Panc1 (cell line): ENCODE results near the gene EVI5. TPM values are rescaled to one million over a fixed set of nuclear protein-coding genes. Genes with fewer than 3 reads are reported as not detected.
"Not testable (repeated sequence)": the region's sequence is repeated elsewhere in the genome, so short reads cannot be mapped to it uniquely, and the experiment has no call there.

ENCODE experiments used
- ATAC-seq: fragments of 200-7000 bp; cut with Tn5 transposase; 2 replicates; pipeline ENCODE4 v1.9.1; 2020; ENCODE audit warnings: mild to moderate bottlenecking, moderate library complexity
- BruUV-seq: library from RNA; stranded (reverse); fragments of 400-500 nt; replicated peaks from 2 replicates; lab custom pipeline; 2021; lab: Mats Ljungman, UMichigan
- CTCF ChIA-PET: fragments of 300-600 bp; sonication (Branson Sonifier 250); formaldehyde crosslinking; loops from one replicate; lab custom pipeline; 2022; ENCODE audit warnings: antibody characterized with exemption; lab: Charles Lee
- POLR2A ChIA-PET: fragments of 300-600 bp; sonication (Branson Sonifier 250); formaldehyde crosslinking; loops from one replicate; lab custom pipeline; 2022; ENCODE audit warnings: antibody characterized with exemption; lab: Charles Lee
- DNase-seq: peaks from one replicate; pipeline ENCODE4 v3.0.0-alpha.2; 2010; ENCODE audit warnings: low read depth, low spot score
- H3K27ac ChIP-seq: 2 replicates; pipeline ENCODE4 v1.5.1; 2011; ENCODE audit warnings: mild to moderate bottlenecking, low read length, inconsistent platforms
- H3K27me3 ChIP-seq: fragments of 200-500 bp; sonication (Bioruptor generic); 2 replicates; pipeline ENCODE4 v1.6.0; 2014; ENCODE audit warnings: low read length, inconsistent platforms; ENCODE audit not compliant: control insufficient read depth, insufficient read depth
- H3K36me3 ChIP-seq: fragments of 200-500 bp; sonication (Bioruptor generic); 2 replicates; pipeline ENCODE4 v1.5.1; 2014; ENCODE audit warnings: inconsistent platforms, mild to moderate bottlenecking, low read length, moderate library complexity; ENCODE audit not compliant: control insufficient read depth, insufficient read depth
- H3K4me1 ChIP-seq: 2 replicates; pipeline ENCODE4 v1.5.1; 2011; ENCODE audit warnings: inconsistent platforms, mild to moderate bottlenecking, low read length, moderate library complexity; ENCODE audit not compliant: control insufficient read depth, insufficient read depth
- H3K4me3 ChIP-seq, 2 experiments: 2 replicates each; pipeline ENCODE4 v1.5.1; 2011 to 2012; ENCODE audit warnings: low read depth in 2 of 2, low read length in 2 of 2, mild to moderate bottlenecking in 2 of 2, inconsistent platforms in 1 of 2, moderate library complexity in 1 of 2
- H3K9me3 ChIP-seq: fragments of 200-500 bp; sonication (Bioruptor generic); 2 replicates; pipeline ENCODE4 v1.5.1; 2014; ENCODE audit warnings: low read depth, mild to moderate bottlenecking, inconsistent platforms, low read length, moderate library complexity; ENCODE audit not compliant: control insufficient read depth, insufficient read depth
- POLR2AphosphoS5 ChIP-seq: IDR thresholded peaks from 2 replicates; pipeline ENCODE4 v1.6.1; 2012; ENCODE audit warnings: mild to moderate bottlenecking, low read depth, low read length, moderate library complexity
- SIN3A ChIP-seq: IDR thresholded peaks from 2 replicates; pipeline ENCODE4 v1.6.1; 2012; ENCODE audit warnings: low read depth, mild to moderate bottlenecking, low read length, moderate library complexity, borderline replicate concordance; ENCODE audit not compliant: insufficient read depth
- TCF7L2 ChIP-seq: IDR thresholded peaks from 2 replicates; pipeline ENCODE4 v1.6.1; 2011; ENCODE audit warnings: mild to moderate bottlenecking, low read depth, low read length, inconsistent platforms
- in situ Hi-C: cut with HindIII; loops from 2 replicates; pipeline ENCODE4 v1.10.0; 2016; ENCODE audit warnings: low sequenced_read_pairs, low pct_unique_long_range_greater_than_20kb
- intact Hi-C: fragments of 100-400 bp; cut with micrococcal nuclease; formaldehyde crosslinking; loops from one replicate; pipeline ENCODE4 v1.10.0; 2022; ENCODE audit not compliant: unreplicated experiment
- total RNA-seq: library from RNA; stranded (reverse); gene quantifications from one replicate; pipeline ENCODE4 v1.2.1, GENCODE V29; 2021; ENCODE audit not compliant: unreplicated experiment
- TF ChIP-seq, protein P1 (sequence below): fragments of 450-650 bp; IDR thresholded peaks from 2 replicates; pipeline ENCODE4 v1.5.1; 2017; ENCODE audit warnings: mild to moderate bottlenecking
- TF ChIP-seq, protein P2 (sequence below), 2 experiments: IDR thresholded peaks; 2 replicates each; pipeline ENCODE4 v1.6.1; 2011 to 2012; ENCODE audit warnings: low read depth in 2 of 2, control low read depth in 1 of 2, low read length in 1 of 2, mild to moderate bottlenecking in 1 of 2, moderate library complexity in 1 of 2; ENCODE audit not compliant: insufficient read depth in 1 of 2

The EVI5 gene
- total RNA-seq, 1 experiment from 2014 or later, result 21.2 TPM

DNA sequence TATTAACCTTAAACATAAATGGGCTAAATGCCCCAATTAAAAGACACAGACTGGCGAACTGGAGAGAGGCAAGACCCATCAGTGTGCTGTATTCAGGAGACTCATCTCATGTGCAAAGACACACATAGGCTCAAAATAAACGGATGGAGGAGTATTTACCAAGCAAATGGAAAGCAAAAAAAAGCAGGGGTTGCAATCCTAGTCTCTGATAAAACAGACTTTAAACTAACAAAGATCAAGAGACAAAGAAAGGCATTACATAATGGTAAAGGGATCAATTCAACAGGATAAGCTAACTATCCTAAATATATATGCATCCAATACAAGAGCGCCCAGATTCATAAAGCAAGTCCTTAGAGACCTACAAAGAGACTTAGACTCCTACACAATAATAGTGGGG lies 253.0 kb downstream of the EVI5 start:
- H3K36me3 ChIP-seq, H3K27me3 ChIP-seq, H3K9me3 ChIP-seq, H3K27ac ChIP-seq, BruUV-seq, intact Hi-C loops, DNase-seq, H3K4me3 ChIP-seq, CTCF ChIA-PET, in situ Hi-C loops, H3K4me1 ChIP-seq, ATAC-seq, POLR2A ChIA-PET: not testable (repeated sequence)

DNA sequence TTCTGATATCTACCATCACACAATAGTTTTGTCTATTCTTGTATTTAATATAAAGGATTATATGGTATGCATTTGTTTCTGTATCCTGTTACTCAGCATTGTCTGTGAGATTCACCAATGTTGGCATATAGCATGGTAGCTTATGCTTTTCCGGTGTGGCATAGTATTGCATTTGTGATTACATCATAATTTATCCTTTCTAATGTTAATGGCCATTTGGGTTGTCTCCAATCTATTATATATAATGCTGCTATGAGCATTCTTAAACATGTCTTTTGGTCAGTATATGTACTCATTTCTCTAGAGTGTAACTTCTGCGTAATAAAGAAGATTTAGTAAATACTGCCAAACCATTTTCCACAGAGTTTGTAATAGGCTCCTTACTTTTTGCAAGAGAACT lies 257.2 kb downstream of the EVI5 start:
- POLR2A ChIA-PET, result no interaction called here
- H3K4me1 ChIP-seq, result no peaks in the 10 kb centered on the region
- H3K9me3 ChIP-seq, result no peaks in the 10 kb centered on the region
- BruUV-seq, result no TSS peak
- H3K27ac ChIP-seq, result no peak overlapping the region
- H3K36me3 ChIP-seq, result no peaks in the 10 kb centered on the region
- no peak for TF ChIP-seq SIN3A
- CTCF ChIA-PET, result no interaction called here
- ATAC-seq (no peak), DNase-seq (no peak)
- H3K4me3 ChIP-seq, result no peak overlapping the region
- intact Hi-C loops, result no loop called here
- in situ Hi-C loops, result no loop called here
- no peaks in the 10 kb centered on the region for H3K27me3 ChIP-seq

DNA sequence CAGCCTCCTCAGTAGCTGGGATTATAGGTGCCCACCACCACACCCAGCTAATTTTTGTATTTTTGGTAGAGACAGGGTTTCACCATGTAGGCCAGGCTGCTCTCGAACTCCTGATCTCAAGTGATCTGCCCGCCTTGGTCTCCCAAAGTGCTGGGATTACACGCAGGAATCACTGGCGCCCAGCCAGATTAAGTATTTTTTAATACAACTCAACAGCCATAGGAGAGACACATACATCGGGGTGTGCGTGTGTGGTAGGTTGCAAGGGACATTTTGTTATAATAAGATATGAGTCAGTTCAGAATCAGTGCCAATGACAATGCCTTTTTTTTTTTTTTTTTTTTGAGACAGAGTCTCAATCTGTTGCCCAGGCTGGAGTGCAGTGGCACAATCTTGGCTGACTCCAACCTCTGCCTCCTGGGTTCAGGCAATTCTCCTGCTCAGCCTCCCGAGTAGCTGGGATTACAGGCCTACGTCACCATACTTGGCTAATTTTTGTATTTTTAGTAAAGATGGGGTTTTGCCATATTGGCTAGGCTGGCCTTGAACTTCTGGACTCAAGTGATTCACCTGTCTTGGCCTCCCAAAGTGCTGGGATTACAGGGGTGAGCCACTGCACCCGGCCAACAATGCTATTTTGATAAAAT lies 259.8 kb downstream of the EVI5 start:
- POLR2A ChIA-PET, BruUV-seq, CTCF ChIA-PET, H3K4me3 ChIP-seq, H3K27ac ChIP-seq, ATAC-seq, H3K36me3 ChIP-seq, in situ Hi-C loops, H3K4me1 ChIP-seq, intact Hi-C loops, H3K27me3 ChIP-seq, DNase-seq, H3K9me3 ChIP-seq: not testable (repeated sequence)

DNA sequence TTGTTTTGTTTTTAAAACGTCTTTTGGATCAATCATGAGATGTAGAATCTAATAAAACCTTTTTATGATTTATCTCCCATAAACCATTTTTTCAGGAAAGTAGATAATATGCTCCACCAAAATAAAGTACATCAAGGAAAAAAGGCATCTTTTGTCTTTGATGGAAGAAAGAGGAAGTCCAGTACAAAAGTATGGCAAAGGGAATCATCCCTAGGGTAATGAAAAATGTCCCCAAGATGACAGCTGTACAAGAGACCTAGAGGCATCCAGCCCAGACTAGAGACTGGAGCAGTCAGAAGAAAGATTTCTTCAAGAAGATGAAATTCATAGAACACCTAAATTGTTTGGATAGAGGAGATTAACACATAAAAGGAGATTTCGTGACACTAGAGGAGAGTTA lies 265.9 kb downstream of the EVI5 start:
- no peak overlapping the region for H3K4me3 ChIP-seq
- H3K27me3 ChIP-seq, result no peaks in the 10 kb centered on the region
- BruUV-seq, result no TSS peak
- POLR2A ChIA-PET, result no interaction called here
- in situ Hi-C loops, result no loop called here
- H3K27ac ChIP-seq, result no peak overlapping the region
- intact Hi-C loops, result no loop called here
- no peak for DNase-seq
- TF ChIP-seq SIN3A (no peak), POLR2AphosphoS5 (no peak), TCF7L2 (no peak)
- TF ChIP-seq, protein P1, sequence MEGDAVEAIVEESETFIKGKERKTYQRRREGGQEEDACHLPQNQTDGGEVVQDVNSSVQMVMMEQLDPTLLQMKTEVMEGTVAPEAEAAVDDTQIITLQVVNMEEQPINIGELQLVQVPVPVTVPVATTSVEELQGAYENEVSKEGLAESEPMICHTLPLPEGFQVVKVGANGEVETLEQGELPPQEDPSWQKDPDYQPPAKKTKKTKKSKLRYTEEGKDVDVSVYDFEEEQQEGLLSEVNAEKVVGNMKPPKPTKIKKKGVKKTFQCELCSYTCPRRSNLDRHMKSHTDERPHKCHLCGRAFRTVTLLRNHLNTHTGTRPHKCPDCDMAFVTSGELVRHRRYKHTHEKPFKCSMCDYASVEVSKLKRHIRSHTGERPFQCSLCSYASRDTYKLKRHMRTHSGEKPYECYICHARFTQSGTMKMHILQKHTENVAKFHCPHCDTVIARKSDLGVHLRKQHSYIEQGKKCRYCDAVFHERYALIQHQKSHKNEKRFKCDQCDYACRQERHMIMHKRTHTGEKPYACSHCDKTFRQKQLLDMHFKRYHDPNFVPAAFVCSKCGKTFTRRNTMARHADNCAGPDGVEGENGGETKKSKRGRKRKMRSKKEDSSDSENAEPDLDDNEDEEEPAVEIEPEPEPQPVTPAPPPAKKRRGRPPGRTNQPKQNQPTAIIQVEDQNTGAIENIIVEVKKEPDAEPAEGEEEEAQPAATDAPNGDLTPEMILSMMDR, result no peak
- TF ChIP-seq, protein P2, sequence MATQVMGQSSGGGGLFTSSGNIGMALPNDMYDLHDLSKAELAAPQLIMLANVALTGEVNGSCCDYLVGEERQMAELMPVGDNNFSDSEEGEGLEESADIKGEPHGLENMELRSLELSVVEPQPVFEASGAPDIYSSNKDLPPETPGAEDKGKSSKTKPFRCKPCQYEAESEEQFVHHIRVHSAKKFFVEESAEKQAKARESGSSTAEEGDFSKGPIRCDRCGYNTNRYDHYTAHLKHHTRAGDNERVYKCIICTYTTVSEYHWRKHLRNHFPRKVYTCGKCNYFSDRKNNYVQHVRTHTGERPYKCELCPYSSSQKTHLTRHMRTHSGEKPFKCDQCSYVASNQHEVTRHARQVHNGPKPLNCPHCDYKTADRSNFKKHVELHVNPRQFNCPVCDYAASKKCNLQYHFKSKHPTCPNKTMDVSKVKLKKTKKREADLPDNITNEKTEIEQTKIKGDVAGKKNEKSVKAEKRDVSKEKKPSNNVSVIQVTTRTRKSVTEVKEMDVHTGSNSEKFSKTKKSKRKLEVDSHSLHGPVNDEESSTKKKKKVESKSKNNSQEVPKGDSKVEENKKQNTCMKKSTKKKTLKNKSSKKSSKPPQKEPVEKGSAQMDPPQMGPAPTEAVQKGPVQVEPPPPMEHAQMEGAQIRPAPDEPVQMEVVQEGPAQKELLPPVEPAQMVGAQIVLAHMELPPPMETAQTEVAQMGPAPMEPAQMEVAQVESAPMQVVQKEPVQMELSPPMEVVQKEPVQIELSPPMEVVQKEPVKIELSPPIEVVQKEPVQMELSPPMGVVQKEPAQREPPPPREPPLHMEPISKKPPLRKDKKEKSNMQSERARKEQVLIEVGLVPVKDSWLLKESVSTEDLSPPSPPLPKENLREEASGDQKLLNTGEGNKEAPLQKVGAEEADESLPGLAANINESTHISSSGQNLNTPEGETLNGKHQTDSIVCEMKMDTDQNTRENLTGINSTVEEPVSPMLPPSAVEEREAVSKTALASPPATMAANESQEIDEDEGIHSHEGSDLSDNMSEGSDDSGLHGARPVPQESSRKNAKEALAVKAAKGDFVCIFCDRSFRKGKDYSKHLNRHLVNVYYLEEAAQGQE (IDR thresholded peaks at IDR 0.05; ENCODE audit: insufficient read depth in 1 of 2, low read depth in 2 of 2, low read length in 1 of 2), result no peak
- no peaks in the 10 kb centered on the region for H3K9me3 ChIP-seq
- no peaks in the 10 kb centered on the region for H3K36me3 ChIP-seq
- CTCF ChIA-PET, result no interaction called here
- no peaks in the 10 kb centered on the region for H3K4me1 ChIP-seq
- ATAC-seq, result no peak
